WTC11 (cell line): Measurements from ENCODE around the gene HDDC3.

Experiments
- NR2C2 ChIP-seq: sonication (generic); formaldehyde crosslinking; IDR thresholded peaks from 2 replicates; pipeline ENCODE4 v1.8.0; 2022; ENCODE audit warnings: mild to moderate bottlenecking, missing genetic modification reagents
- TF ChIP-seq, protein P1 (sequence below): sonication (generic); formaldehyde crosslinking; IDR thresholded peaks from 2 replicates; pipeline ENCODE4 v1.8.1; 2023; ENCODE audit warnings: mild to moderate bottlenecking, missing genetic modification reagents
- TF ChIP-seq, protein P2 (sequence below): fragments of 200-600 bp; IDR thresholded peaks from 2 replicates; pipeline ENCODE4 v1.8.0; 2022; ENCODE audit warnings: antibody characterized with exemption
- TF ChIP-seq, protein P3 (sequence below): fragments of 250-450 bp; sonication (Bioruptor Pico); IDR thresholded peaks from 2 replicates; pipeline ENCODE4 v1.9.0; 2021; ENCODE audit warnings: moderate library complexity, mild to moderate bottlenecking, inconsistent platforms, borderline replicate concordance

DNA sequence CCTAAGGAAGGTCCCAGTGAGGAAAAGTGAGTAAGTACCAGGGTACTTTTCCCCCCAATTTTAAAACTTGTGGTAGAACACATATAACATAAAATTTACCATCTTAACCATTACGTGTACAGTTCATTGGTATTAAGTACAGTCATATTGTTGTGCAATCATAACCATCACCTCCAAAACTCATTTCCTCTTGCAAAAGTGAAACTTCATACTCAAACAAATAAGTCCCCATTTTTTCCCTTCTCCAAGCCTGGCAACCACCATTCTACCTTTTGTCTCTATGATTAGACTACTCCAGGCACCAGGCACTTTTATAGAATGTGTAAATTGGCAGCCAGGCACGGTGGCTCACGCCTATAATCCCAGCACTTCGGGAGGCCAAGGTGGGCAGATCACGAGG is 49.8 kb upstream of the HDDC3 start:
- TF ChIP-seq NR2C2 (CRISPR knock-in tag), result no peak
- TF ChIP-seq, protein P1, sequence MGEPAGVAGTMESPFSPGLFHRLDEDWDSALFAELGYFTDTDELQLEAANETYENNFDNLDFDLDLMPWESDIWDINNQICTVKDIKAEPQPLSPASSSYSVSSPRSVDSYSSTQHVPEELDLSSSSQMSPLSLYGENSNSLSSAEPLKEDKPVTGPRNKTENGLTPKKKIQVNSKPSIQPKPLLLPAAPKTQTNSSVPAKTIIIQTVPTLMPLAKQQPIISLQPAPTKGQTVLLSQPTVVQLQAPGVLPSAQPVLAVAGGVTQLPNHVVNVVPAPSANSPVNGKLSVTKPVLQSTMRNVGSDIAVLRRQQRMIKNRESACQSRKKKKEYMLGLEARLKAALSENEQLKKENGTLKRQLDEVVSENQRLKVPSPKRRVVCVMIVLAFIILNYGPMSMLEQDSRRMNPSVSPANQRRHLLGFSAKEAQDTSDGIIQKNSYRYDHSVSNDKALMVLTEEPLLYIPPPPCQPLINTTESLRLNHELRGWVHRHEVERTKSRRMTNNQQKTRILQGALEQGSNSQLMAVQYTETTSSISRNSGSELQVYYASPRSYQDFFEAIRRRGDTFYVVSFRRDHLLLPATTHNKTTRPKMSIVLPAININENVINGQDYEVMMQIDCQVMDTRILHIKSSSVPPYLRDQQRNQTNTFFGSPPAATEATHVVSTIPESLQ (CRISPR knock-in tag), result no peak
- TF ChIP-seq, protein P2, sequence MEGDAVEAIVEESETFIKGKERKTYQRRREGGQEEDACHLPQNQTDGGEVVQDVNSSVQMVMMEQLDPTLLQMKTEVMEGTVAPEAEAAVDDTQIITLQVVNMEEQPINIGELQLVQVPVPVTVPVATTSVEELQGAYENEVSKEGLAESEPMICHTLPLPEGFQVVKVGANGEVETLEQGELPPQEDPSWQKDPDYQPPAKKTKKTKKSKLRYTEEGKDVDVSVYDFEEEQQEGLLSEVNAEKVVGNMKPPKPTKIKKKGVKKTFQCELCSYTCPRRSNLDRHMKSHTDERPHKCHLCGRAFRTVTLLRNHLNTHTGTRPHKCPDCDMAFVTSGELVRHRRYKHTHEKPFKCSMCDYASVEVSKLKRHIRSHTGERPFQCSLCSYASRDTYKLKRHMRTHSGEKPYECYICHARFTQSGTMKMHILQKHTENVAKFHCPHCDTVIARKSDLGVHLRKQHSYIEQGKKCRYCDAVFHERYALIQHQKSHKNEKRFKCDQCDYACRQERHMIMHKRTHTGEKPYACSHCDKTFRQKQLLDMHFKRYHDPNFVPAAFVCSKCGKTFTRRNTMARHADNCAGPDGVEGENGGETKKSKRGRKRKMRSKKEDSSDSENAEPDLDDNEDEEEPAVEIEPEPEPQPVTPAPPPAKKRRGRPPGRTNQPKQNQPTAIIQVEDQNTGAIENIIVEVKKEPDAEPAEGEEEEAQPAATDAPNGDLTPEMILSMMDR, result no peak
- TF ChIP-seq, protein P3, sequence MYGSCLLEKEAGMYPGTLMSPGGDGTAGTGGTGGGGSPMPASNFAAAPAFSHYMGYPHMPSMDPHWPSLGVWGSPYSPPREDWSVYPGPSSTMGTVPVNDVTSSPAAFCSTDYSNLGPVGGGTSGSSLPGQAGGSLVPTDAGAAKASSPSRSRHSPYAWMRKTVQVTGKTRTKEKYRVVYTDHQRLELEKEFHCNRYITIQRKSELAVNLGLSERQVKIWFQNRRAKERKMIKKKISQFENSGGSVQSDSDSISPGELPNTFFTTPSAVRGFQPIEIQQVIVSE (CRISPR knock-in tag), result no peak
